Muscle of leg (tissue), 11 donors: ENCODE data around the gene PRKG1. TPM values are rescaled to one million over a fixed set of nuclear protein-coding genes. Genes with fewer than 3 reads are reported as not detected.

Experiments
- DNase-seq: peaks from one replicate; pipeline ENCODE4 v3.0.0; 2013
- H3K27ac ChIP-seq: one replicate; pipeline ENCODE4 v1.5.1; 2013; ENCODE audit warnings: mild to moderate bottlenecking, low read length, control low read depth
- H3K27me3 ChIP-seq: one replicate; pipeline ENCODE4 v1.6.1; 2013; ENCODE audit warnings: low read length; ENCODE audit not compliant: control insufficient read depth, insufficient read depth
- H3K36me3 ChIP-seq: one replicate; pipeline ENCODE4 v1.6.1; 2013; ENCODE audit warnings: low read length; ENCODE audit not compliant: control insufficient read depth, insufficient read depth
- H3K4me1 ChIP-seq: one replicate; pipeline ENCODE4 v1.6.1; 2013; ENCODE audit warnings: low read length; ENCODE audit not compliant: control insufficient read depth, insufficient read depth
- H3K4me3 ChIP-seq: one replicate; pipeline ENCODE4 v1.5.1; 2013; ENCODE audit warnings: low read length, control low read depth
- H3K9me3 ChIP-seq: replicated peaks from 2 replicates; pipeline ENCODE4 v1.6.1; 2013; ENCODE audit warnings: low read depth, low read length; ENCODE audit not compliant: control insufficient read depth
- WGBS: methylation state at CpG from one replicate; pipeline ENCODE4 v1.1.5; 2013; ENCODE audit warnings: missing lambda C conversion rate; ENCODE audit not compliant: insufficient coverage; 5-methylcytosine and 5-hydroxymethylcytosine counted together
- polyA plus RNA-seq, 8 donors: library from polyadenylated mRNA; unstranded; fragments of 120-200 nt; gene quantifications; one replicate each; pipeline versions ENCODE4 v1.2.1 to v1.2.3, GENCODE V29; 2013; ENCODE audit warnings: inconsistent platforms in 1 of 8, low replicate concordance in 1 of 8; ENCODE audit not compliant: insufficient read length in 8 of 8, insufficient read depth in 1 of 8
- total RNA-seq: library from RNA; stranded (reverse); fragments of 120-200 nt; gene quantifications from one replicate; pipeline ENCODE4 v1.2.4, GENCODE V29; 2013

The PRKG1 gene
- total and polyA plus RNA-seq, 9 donors, result 23.3 to 59.2 (median 50.3) TPM

- 72% methylated on average over 2 of the region's 6 CpGs for WGBS
- Histone ChIP-seq H3K9me3 (no peaks in the 10 kb centered on the region), H3K4me3 (no peak overlapping the region), H3K27me3 (no peaks in the 10 kb centered on the region), H3K27ac (no peak overlapping the region), H3K36me3 (peaks cover 3% of the 10 kb centered on the region), H3K4me1 (no peaks in the 10 kb centered on the region)
- DNase-seq, result no peak
Observed at GRCh38 chr10:52066383-52066782, 992.1 kb downstream of the PRKG1 start.

GRCh38 chr10:52068485-52068884 lies 994.2 kb downstream of the PRKG1 start:
- Histone ChIP-seq H3K9me3 (no peaks in the 10 kb centered on the region), H3K4me3 (no peak overlapping the region), H3K36me3 (no peaks in the 10 kb centered on the region), H3K27ac (no peak overlapping the region), H3K27me3 (no peaks in the 10 kb centered on the region), H3K4me1 (no peaks in the 10 kb centered on the region)
- WGBS, result 67% methylated on average over 1 of the region's 1 CpG
- no peak for DNase-seq

- H3K27me3 ChIP-seq, result no peaks in the 10 kb centered on the region
- H3K36me3 ChIP-seq, result no peaks in the 10 kb centered on the region
- WGBS, result 72% methylated on average over 4 of the region's 7 CpGs
- no peaks in the 10 kb centered on the region for H3K9me3 ChIP-seq
- H3K27ac ChIP-seq, result no peak overlapping the region
- DNase-seq, result no peak
- H3K4me1 ChIP-seq, result no peaks in the 10 kb centered on the region
- no peak overlapping the region for H3K4me3 ChIP-seq
Observed at GRCh38 chr10:52071814-52072213, 997.5 kb downstream of the PRKG1 start.

- no peak overlapping the region for H3K27ac ChIP-seq
- no peak for DNase-seq
- H3K27me3 ChIP-seq, result no peaks in the 10 kb centered on the region
- H3K36me3 ChIP-seq, result no peaks in the 10 kb centered on the region
- no peaks in the 10 kb centered on the region for H3K9me3 ChIP-seq
- H3K4me1 ChIP-seq, result no peaks in the 10 kb centered on the region
- no CpG with 5 or more reads among the region's 3 CpGs for WGBS
- no peak overlapping the region for H3K4me3 ChIP-seq
Observed at GRCh38 chr10:52074505-52075026, 1000.3 kb downstream of the PRKG1 start.

- Histone ChIP-seq H3K9me3 (no peaks in the 10 kb centered on the region), H3K4me1 (no peaks in the 10 kb centered on the region), H3K4me3 (no peak overlapping the region), H3K36me3 (no peaks in the 10 kb centered on the region), H3K27me3 (no peaks in the 10 kb centered on the region), H3K27ac (no peak overlapping the region)
- DNase-seq, result no peak
- 60% methylated on average over 2 of the region's 7 CpGs for WGBS
Observed at GRCh38 chr10:52077814-52078213, 1003.5 kb downstream of the PRKG1 start.

- H3K4me1 ChIP-seq, result no peaks in the 10 kb centered on the region
- no peak overlapping the region for H3K4me3 ChIP-seq
- DNase-seq, result no peak
- no CpG with 5 or more reads among the region's 2 CpGs for WGBS
- H3K36me3 ChIP-seq, result no peaks in the 10 kb centered on the region
- no peaks in the 10 kb centered on the region for H3K9me3 ChIP-seq
- no peak overlapping the region for H3K27ac ChIP-seq
- no peaks in the 10 kb centered on the region for H3K27me3 ChIP-seq
Observed at GRCh38 chr10:52078397-52078937, 1004.2 kb downstream of the PRKG1 start.

- no peaks in the 10 kb centered on the region for H3K4me1 ChIP-seq
- H3K36me3 ChIP-seq, result no peaks in the 10 kb centered on the region
- no peak for DNase-seq
- WGBS, result no CpG with 5 or more reads among the region's 1 CpG
- no peaks in the 10 kb centered on the region for H3K27me3 ChIP-seq
- no peaks in the 10 kb centered on the region for H3K9me3 ChIP-seq
- no peak overlapping the region for H3K4me3 ChIP-seq
- no peak overlapping the region for H3K27ac ChIP-seq
Observed at GRCh38 chr10:52082307-52082706, 1008.0 kb downstream of the PRKG1 start.

- H3K9me3 ChIP-seq, result no peaks in the 10 kb centered on the region
- DNase-seq, result no peak
- H3K4me3 ChIP-seq, result no peak overlapping the region
- H3K4me1 ChIP-seq, result no peaks in the 10 kb centered on the region
- no peak overlapping the region for H3K27ac ChIP-seq
- H3K27me3 ChIP-seq, result no peaks in the 10 kb centered on the region
- no peaks in the 10 kb centered on the region for H3K36me3 ChIP-seq
- WGBS, result no CpG with 5 or more reads among the region's 4 CpGs
Observed at GRCh38 chr10:52083422-52083821, 1009.1 kb downstream of the PRKG1 start.

GRCh38 chr10:52092390-52092789 lies 1018.1 kb downstream of the PRKG1 start:
- Histone ChIP-seq H3K27ac (no peak overlapping the region), H3K4me3 (no peak overlapping the region), H3K9me3 (no peaks in the 10 kb centered on the region), H3K27me3 (no peaks in the 10 kb centered on the region), H3K36me3 (no peaks in the 10 kb centered on the region), H3K4me1 (no peaks in the 10 kb centered on the region)
- no peak for DNase-seq

GRCh38 chr10:52098130-52098529 lies 1023.8 kb downstream of the PRKG1 start:
- Histone ChIP-seq H3K4me3 (no peak overlapping the region), H3K36me3 (no peaks in the 10 kb centered on the region), H3K27ac (no peak overlapping the region), H3K27me3 (no peaks in the 10 kb centered on the region), H3K4me1 (peaks cover 2% of the 10 kb centered on the region), H3K9me3 (no peaks in the 10 kb centered on the region)
- no peak for DNase-seq
- WGBS, result no CpG with 5 or more reads among the region's 1 CpG

- H3K27ac ChIP-seq, result no peak overlapping the region
- no CpG with 5 or more reads among the region's 5 CpGs for WGBS
- no peaks in the 10 kb centered on the region for H3K9me3 ChIP-seq
- H3K4me1 ChIP-seq, result peaks cover 2% of the 10 kb centered on the region
- no peak overlapping the region for H3K4me3 ChIP-seq
- no peaks in the 10 kb centered on the region for H3K27me3 ChIP-seq
- no peaks in the 10 kb centered on the region for H3K36me3 ChIP-seq
- DNase-seq, result no peak
Observed at GRCh38 chr10:52099026-52099600, 1024.8 kb downstream of the PRKG1 start.
